Caco-2 (cell line): ENCODE measurements around the gene KCNQ1OT1. TPM values are rescaled to one million over a fixed set of nuclear protein-coding genes. Genes with fewer than 3 reads are reported as not detected.

ENCODE experiments used
- BruUV-seq: library from RNA; stranded (reverse); fragments of 400-500 nt; replicated peaks from 2 replicates; lab custom pipeline; 2021; lab: Mats Ljungman, UMichigan
- CTCF ChIA-PET: fragments of 300-600 bp; sonication (Branson Sonifier 250); formaldehyde crosslinking; loops from one replicate; lab custom pipeline; 2022; ENCODE audit warnings: antibody characterized with exemption; lab: Charles Lee
- POLR2A ChIA-PET: fragments of 300-600 bp; sonication (Branson Sonifier 250); formaldehyde crosslinking; loops from one replicate; lab custom pipeline; 2022; ENCODE audit warnings: antibody characterized with exemption; lab: Charles Lee
- DNase-seq, 2 experiments: peaks; one replicate each; pipeline versions ENCODE4 v3.0.0 to v3.0.0-alpha.2; 2020 to 2022
- H3K27me3 ChIP-seq: replicated peaks from 2 replicates; pipeline ENCODE4 v1.6.0; 2011; ENCODE audit warnings: low read length; ENCODE audit not compliant: control insufficient read depth, insufficient read depth
- H3K36me3 ChIP-seq: 2 replicates; pipeline ENCODE4 v1.5.1; 2011; ENCODE audit warnings: low read length; ENCODE audit not compliant: control insufficient read depth, insufficient read depth
- H3K4me1 ChIP-seq: fragments of 250-450 bp; sonication (Bioruptor Pico); 2 replicates; pipeline ENCODE4 v1.5.1; 2020; ENCODE audit warnings: mild to moderate bottlenecking
- H3K4me3 ChIP-seq: 2 replicates; pipeline ENCODE4 v1.5.1; 2011; ENCODE audit warnings: low read depth, mild to moderate bottlenecking, control low read depth, low read length
- H3K9me3 ChIP-seq: fragments of 250-450 bp; sonication (Bioruptor Pico); 2 replicates; pipeline ENCODE4 v1.5.1; 2020; ENCODE audit warnings: mild to moderate bottlenecking, moderate library complexity
- H3K27ac Mint-ChIP-seq: one replicate; pipeline ENCODE4 v1.8.0; 2022; ENCODE audit warnings: mixed read lengths; ENCODE audit not compliant: unreplicated experiment
- H3K27me3 Mint-ChIP-seq: one replicate; pipeline ENCODE4 v1.8.0; 2022; ENCODE audit warnings: mixed read lengths; ENCODE audit not compliant: insufficient read depth, unreplicated experiment
- H3K36me3 Mint-ChIP-seq: one replicate; pipeline ENCODE4 v1.8.0; 2022; ENCODE audit warnings: mild to moderate bottlenecking, mixed read lengths; ENCODE audit not compliant: insufficient read depth, unreplicated experiment
- H3K4me1 Mint-ChIP-seq: one replicate; pipeline ENCODE4 v1.8.0; 2022; ENCODE audit warnings: low read depth, mixed read lengths; ENCODE audit not compliant: unreplicated experiment
- H3K4me3 Mint-ChIP-seq: one replicate; pipeline ENCODE4 v1.8.0; 2022; ENCODE audit warnings: mild to moderate bottlenecking, moderate library complexity, mixed read lengths; ENCODE audit not compliant: unreplicated experiment
- H3K9me3 Mint-ChIP-seq: one replicate; pipeline ENCODE4 v1.8.0; 2022; ENCODE audit warnings: mixed read lengths; ENCODE audit not compliant: unreplicated experiment
- intact Hi-C: fragments of 100-400 bp; cut with micrococcal nuclease; formaldehyde crosslinking; loops from one replicate; pipeline ENCODE4 v1.10.0; 2022; ENCODE audit not compliant: unreplicated experiment
- total RNA-seq: library from RNA; stranded (reverse); gene quantifications from 2 replicates; pipeline ENCODE4 v1.2.3, GENCODE V29; 2022
- TF ChIP-seq, protein P1 (sequence below), 2 experiments: fragments of 200-600 bp in 1 of 2; IDR thresholded peaks; 1 replicate in 1 of 2; 2 replicates in 1 of 2; pipeline versions ENCODE4 v1.5.1 to v1.8.0; 2011 to 2022; ENCODE audit warnings: antibody characterized with exemption in 1 of 2, control low read depth in 1 of 2, inconsistent platforms in 1 of 2, low read depth in 1 of 2, low read length in 1 of 2, mild to moderate bottlenecking in 1 of 2, moderate library complexity in 1 of 2; ENCODE audit not compliant: insufficient read depth in 1 of 2, severe bottlenecking in 1 of 2, unreplicated experiment in 1 of 2

KCNQ1OT1 gene
- total RNA-seq, 1 experiment from 2014 or later = 7.5 TPM

GRCh38 chr11:2672553-2673249 lies 27.1 kb downstream of the KCNQ1OT1 start:
- Mint-ChIP-seq H3K4me1 (peaks cover 8% of the 10 kb centered on the region), H3K4me3 (no peak overlapping the region), H3K27me3 (no peaks in the 10 kb centered on the region), H3K9me3 (no peaks in the 10 kb centered on the region), H3K27ac (no peak overlapping the region), H3K36me3 (peaks cover 81% of the 10 kb centered on the region)
- Histone ChIP-seq H3K4me1 (0 out of 2 replicates have a peak, but pooled peaks cover 2% of the 10 kb centered on the region), H3K27me3 (no peaks in the 10 kb centered on the region), H3K4me3 (no peak overlapping the region), H3K9me3 (no peaks in the 10 kb centered on the region), H3K36me3 (peaks cover 13% of the 10 kb centered on the region)
- CTCF ChIA-PET = no interaction called here
- TF ChIP-seq, protein P1, sequence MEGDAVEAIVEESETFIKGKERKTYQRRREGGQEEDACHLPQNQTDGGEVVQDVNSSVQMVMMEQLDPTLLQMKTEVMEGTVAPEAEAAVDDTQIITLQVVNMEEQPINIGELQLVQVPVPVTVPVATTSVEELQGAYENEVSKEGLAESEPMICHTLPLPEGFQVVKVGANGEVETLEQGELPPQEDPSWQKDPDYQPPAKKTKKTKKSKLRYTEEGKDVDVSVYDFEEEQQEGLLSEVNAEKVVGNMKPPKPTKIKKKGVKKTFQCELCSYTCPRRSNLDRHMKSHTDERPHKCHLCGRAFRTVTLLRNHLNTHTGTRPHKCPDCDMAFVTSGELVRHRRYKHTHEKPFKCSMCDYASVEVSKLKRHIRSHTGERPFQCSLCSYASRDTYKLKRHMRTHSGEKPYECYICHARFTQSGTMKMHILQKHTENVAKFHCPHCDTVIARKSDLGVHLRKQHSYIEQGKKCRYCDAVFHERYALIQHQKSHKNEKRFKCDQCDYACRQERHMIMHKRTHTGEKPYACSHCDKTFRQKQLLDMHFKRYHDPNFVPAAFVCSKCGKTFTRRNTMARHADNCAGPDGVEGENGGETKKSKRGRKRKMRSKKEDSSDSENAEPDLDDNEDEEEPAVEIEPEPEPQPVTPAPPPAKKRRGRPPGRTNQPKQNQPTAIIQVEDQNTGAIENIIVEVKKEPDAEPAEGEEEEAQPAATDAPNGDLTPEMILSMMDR (IDR thresholded peaks at IDR 0.05; ENCODE audit: insufficient read depth in 1 of 2, low read depth in 1 of 2, low read length in 1 of 2, severe bottlenecking in 1 of 2, unreplicated experiment in 1 of 2) = no peak
- POLR2A ChIA-PET = no interaction called here
- BruUV-seq = no TSS peak
- no peak for DNase-seq
- intact Hi-C loops = no loop called here

GRCh38 chr11:2671748-2672147 lies 28.0 kb downstream of the KCNQ1OT1 start:
- Histone ChIP-seq H3K9me3 (no peaks in the 10 kb centered on the region), H3K36me3 (peaks cover 14% of the 10 kb centered on the region), H3K27me3 (no peaks in the 10 kb centered on the region), H3K4me1 (0 out of 2 replicates have a peak, but pooled peaks cover 2% of the 10 kb centered on the region), H3K4me3 (no peak overlapping the region)
- CTCF ChIA-PET = no interaction called here
- Mint-ChIP-seq H3K27me3 (no peaks in the 10 kb centered on the region), H3K27ac (no peak overlapping the region), H3K4me3 (no peak overlapping the region), H3K36me3 (peaks cover 81% of the 10 kb centered on the region), H3K9me3 (no peaks in the 10 kb centered on the region), H3K4me1 (peaks cover 8% of the 10 kb centered on the region)
- no peak for DNase-seq
- no TSS peak for BruUV-seq
- POLR2A ChIA-PET = no interaction called here
- intact Hi-C loops = no loop called here
- TF ChIP-seq, protein P1 (IDR thresholded peaks at IDR 0.05; ENCODE audit: insufficient read depth in 1 of 2, low read depth in 1 of 2, low read length in 1 of 2, severe bottlenecking in 1 of 2, unreplicated experiment in 1 of 2) = no peak

DNA sequence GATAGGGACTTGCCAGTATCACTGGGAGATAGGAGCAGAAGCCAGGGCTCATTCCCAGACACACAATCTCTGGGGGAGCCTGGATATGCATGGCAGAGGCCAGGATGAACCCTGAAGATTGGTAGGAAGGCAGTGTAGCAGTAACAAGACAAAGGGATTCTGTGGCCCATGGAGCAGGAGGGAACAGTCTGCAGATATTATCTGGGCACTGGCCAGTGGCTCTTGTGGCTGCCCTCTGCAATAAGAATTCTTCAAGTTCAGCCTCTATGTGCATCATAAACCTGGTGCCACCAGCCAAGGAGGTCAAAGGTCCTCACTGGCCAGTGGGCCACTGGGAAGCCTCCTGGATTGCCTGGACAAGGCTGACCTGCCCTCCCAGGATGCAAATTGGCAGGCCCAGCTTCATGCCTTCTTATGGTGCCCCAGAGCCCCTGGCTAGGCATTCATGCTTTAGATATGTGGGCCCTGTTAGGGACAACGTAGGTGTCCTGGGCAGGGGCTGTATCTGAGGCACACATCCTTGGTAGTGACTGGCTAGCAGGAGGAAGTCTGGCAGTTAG lies 29.2 kb downstream of the KCNQ1OT1 start:
- Histone ChIP-seq H3K36me3 (peaks cover 13% of the 10 kb centered on the region), H3K4me3 (no peak overlapping the region), H3K4me1 (no peaks in the 10 kb centered on the region), H3K9me3 (no peaks in the 10 kb centered on the region), H3K27me3 (no peaks in the 10 kb centered on the region)
- BruUV-seq = no TSS peak
- Mint-ChIP-seq H3K4me1 (no peaks in the 10 kb centered on the region), H3K27me3 (no peaks in the 10 kb centered on the region), H3K9me3 (no peaks in the 10 kb centered on the region), H3K27ac (no peak overlapping the region), H3K4me3 (no peak overlapping the region), H3K36me3 (peaks cover 80% of the 10 kb centered on the region)
- no peak for DNase-seq
- ChIA-PET POLR2A (no interaction called here), CTCF (no interaction called here)
- TF ChIP-seq, protein P1 (IDR thresholded peaks at IDR 0.05; ENCODE audit: insufficient read depth in 1 of 2, low read depth in 1 of 2, low read length in 1 of 2, severe bottlenecking in 1 of 2, unreplicated experiment in 1 of 2) = no peak
- intact Hi-C loops = no loop called here
